Stomach (tissue), 4 donors: ENCODE measurements around the gene BAIAP2L1.
A peak's percentile ranks its signal among the peaks of the same experiment; 100 is the strongest.

Experiments used
- EP300 ChIP-seq: sonication (generic); formaldehyde crosslinking; IDR thresholded peaks from one replicate; pipeline ENCODE4 v1.6.1; 2017; ENCODE audit warnings: antibody characterized with exemption
- POLR2AphosphoS5 ChIP-seq, 3 donors: sonication (generic); formaldehyde crosslinking; IDR thresholded peaks; one replicate each; pipeline ENCODE4 v1.6.1; 2016; ENCODE audit warnings: antibody characterized with exemption in 3 of 3
- TF ChIP-seq, protein P1 (sequence below), 7 experiments: fragments of 450-650 bp in 4 of 7; fragments of 200-600 bp in 3 of 7; sonication (generic) in 3 of 7; IDR thresholded peaks; one replicate each; pipeline ENCODE4 v1.5.1; 2016 to 2019; ENCODE audit warnings: antibody characterized with exemption in 7 of 7, control low read depth in 2 of 7, mild to moderate bottlenecking in 1 of 7

DNA sequence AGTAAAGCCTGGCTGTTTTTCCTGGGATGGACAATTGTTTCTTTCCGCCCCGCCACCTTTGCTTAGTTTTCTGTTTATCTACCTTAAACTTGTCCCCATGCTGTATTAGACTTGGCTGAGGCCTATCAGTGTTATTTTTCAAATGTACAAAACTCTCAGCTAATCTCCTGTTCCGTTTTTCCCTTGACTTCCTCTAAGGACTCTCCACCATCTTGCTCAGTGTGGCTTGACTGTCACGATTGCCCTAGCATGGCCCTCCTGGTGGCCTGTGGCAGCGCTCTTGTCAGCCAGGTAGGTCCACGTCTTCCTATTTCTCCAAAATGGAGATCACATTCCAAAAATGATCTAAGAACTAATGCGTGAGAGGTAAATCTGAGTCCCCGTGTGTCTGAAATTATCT, 36.7 kb downstream of the BAIAP2L1 start:
- TF ChIP-seq POLR2AphosphoS5 (IDR thresholded peaks at IDR 0.05): peak in 1 of 3 donors; percentile 24
- TF ChIP-seq EP300: no peak
- TF ChIP-seq, protein P1, sequence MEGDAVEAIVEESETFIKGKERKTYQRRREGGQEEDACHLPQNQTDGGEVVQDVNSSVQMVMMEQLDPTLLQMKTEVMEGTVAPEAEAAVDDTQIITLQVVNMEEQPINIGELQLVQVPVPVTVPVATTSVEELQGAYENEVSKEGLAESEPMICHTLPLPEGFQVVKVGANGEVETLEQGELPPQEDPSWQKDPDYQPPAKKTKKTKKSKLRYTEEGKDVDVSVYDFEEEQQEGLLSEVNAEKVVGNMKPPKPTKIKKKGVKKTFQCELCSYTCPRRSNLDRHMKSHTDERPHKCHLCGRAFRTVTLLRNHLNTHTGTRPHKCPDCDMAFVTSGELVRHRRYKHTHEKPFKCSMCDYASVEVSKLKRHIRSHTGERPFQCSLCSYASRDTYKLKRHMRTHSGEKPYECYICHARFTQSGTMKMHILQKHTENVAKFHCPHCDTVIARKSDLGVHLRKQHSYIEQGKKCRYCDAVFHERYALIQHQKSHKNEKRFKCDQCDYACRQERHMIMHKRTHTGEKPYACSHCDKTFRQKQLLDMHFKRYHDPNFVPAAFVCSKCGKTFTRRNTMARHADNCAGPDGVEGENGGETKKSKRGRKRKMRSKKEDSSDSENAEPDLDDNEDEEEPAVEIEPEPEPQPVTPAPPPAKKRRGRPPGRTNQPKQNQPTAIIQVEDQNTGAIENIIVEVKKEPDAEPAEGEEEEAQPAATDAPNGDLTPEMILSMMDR (IDR thresholded peaks at IDR 0.05): no peak
